RWPE1 (cell line): ENCODE data around the gene FYCO1.

Source experiments
- CTCF ChIA-PET: fragments of 350-600 bp; sonication (Branson Sonifier 250); formaldehyde crosslinking; extraction: SDS; loops from one replicate; lab custom pipeline; 2021; lab: Yijun Ruan, JAX
- POLR2A ChIA-PET: fragments of 400-600 bp; formaldehyde crosslinking; extraction: SDS; loops from one replicate; lab custom pipeline; 2020; ENCODE audit warnings: antibody characterized with exemption; ENCODE audit not compliant: low non-redundant PET; lab: Yijun Ruan, JAX
- DNase-seq: peaks from one replicate; pipeline ENCODE4 v3.0.0; 2012; ENCODE audit warnings: low spot score
- H3K27ac ChIP-seq: fragments of 450-650 bp; 2 replicates; pipeline ENCODE4 v1.5.1; 2017
- CTCF ChIP-seq: fragments of 450-650 bp; conservative IDR thresholded peaks from 2 replicates; pipeline ENCODE4 v1.5.1; 2017; ENCODE audit warnings: low read depth, mild to moderate bottlenecking

FYCO1 gene

GRCh38 chr3:45942051-45942825, 53.4 kb downstream of the FYCO1 start:
- TF ChIP-seq CTCF = no peak
- ChIA-PET POLR2A (no interaction called here), CTCF (no interaction called here)
- H3K27ac ChIP-seq = no peak overlapping the region
- no peak for DNase-seq

GRCh38 chr3:45940781-45941365, 54.8 kb downstream of the FYCO1 start:
- TF ChIP-seq CTCF = no peak
- ChIA-PET POLR2A (no interaction called here), CTCF (interaction anchor here (0.7 to 3.4 kb wide), 3 partner anchors 9 to 284 kb away, joined by 3 to 34 read pairs (median 4); no protein-coding TSS in a partner anchor)
- no peak overlapping the region for H3K27ac ChIP-seq
- DNase-seq = no peak

GRCh38 chr3:45940004-45940780, 55.4 kb downstream of the FYCO1 start:
- TF ChIP-seq CTCF = no peak
- CTCF ChIA-PET = interaction anchor here (3.4 kb wide), 1 partner anchor 139 kb away, joined by 34 read pairs; no protein-coding TSS in a partner anchor
- DNase-seq = no peak
- no peak overlapping the region for H3K27ac ChIP-seq
- POLR2A ChIA-PET = no interaction called here

GRCh38 chr3:45939341-45939771, 56.3 kb downstream of the FYCO1 start:
- H3K27ac ChIP-seq = no peak overlapping the region
- no peak for TF ChIP-seq CTCF
- ChIA-PET CTCF (interaction anchor here (0.8 to 3.4 kb wide), 4 partner anchors 54 to 432 kb away, joined by 3 to 34 read pairs (median 4); partner anchors contain the start of gene CCR5), POLR2A (no interaction called here)
- no peak for DNase-seq

GRCh38 chr3:45938864-45939263, 56.8 kb downstream of the FYCO1 start:
- DNase-seq = peak; percentile 54
- no peak overlapping the region for H3K27ac ChIP-seq
- ChIA-PET POLR2A (no interaction called here), CTCF (interaction anchor here (0.5 to 3.4 kb wide), 11 partner anchors 9 to 1052 kb away, joined by 3 to 34 read pairs (median 3); partner anchors contain the start of gene CCR5)
- peak; percentile 81 for TF ChIP-seq CTCF

- ChIA-PET POLR2A (no interaction called here), CTCF (interaction anchor here (0.7 to 3.4 kb wide), 5 partner anchors 10 to 141 kb away, joined by 3 to 34 read pairs (median 3); no protein-coding TSS in a partner anchor)
- H3K27ac ChIP-seq = no peak overlapping the region
- no peak for TF ChIP-seq CTCF
- no peak for DNase-seq
Measured at GRCh38 chr3:45938043-45938435, 57.6 kb downstream of the FYCO1 start.
